Stimulated activated CD4-positive, alpha-beta T cell treated with anti-CD3 and anti-CD28 coated beads, Interleukin-15, amount 100 ng/mL, for 24 hours (primary cell): ENCODE results near the gene CCDC85C.

Experiments used
- DNase-seq: peaks from one replicate; pipeline ENCODE4 v3.0.0-alpha.2; 2020

CCDC85C gene

GRCh38 chr14:99552572-99553216 lies 51.3 kb downstream of the CCDC85C start:
- DNase-seq, result no peak

- DNase-seq, result no peak
These were observed 51.9 kb downstream of the CCDC85C start for GRCh38 chr14:99552021-99552553.

DNA sequence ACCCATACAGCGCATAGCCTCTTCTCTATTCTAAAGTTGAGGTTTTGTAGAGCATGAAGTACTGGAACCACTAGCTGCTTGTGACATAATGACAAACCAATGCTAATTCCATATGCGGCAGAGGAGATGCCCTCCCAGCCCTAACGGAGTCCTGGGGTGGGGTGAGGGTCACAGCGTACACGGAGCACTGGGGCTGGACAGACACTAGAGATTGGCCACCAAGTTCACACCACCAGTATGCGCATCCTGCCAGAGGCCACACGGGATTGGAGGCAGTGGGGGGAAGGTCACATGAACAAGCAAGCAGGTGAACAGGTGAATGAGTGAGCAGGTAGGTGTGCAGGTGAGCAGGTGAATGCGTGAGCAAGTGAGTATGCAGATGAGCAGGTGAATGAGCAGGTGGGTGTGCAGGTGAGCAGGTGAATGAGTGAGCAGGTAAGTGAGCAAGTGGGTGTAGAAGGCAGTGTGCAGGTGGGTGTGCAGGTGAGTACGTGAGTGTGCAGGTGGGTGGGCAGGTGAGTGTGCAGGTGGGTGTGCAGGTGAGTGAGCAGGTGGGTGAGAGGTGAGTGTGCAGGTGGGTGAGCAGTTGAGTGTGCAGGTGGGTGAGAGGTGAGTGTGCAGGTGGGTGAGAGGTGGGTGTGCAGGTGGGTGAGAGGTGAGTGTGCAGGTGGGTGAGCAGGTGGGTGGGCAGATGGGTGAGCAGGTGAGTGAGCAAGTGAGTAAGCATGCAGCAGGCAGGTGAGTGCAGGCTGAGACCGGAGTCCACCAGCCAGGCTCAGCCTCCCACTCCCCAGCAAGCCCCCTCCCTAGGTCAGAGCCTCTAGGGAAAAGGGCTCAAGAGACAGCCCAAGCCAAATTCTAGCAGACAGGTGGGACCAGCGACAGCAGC lies 52.7 kb downstream of the CCDC85C start:
- no peak for DNase-seq

- DNase-seq, result no peak
These were observed 53.5 kb downstream of the CCDC85C start for GRCh38 chr14:99550387-99550992.

GRCh38 chr14:99549684-99550083 lies 54.3 kb downstream of the CCDC85C start:
- DNase-seq, result no peak

GRCh38 chr14:99548871-99549515 lies 55.0 kb downstream of the CCDC85C start:
- no peak for DNase-seq

GRCh38 chr14:99548255-99548654 lies 55.8 kb downstream of the CCDC85C start:
- DNase-seq, result no peak

DNA sequence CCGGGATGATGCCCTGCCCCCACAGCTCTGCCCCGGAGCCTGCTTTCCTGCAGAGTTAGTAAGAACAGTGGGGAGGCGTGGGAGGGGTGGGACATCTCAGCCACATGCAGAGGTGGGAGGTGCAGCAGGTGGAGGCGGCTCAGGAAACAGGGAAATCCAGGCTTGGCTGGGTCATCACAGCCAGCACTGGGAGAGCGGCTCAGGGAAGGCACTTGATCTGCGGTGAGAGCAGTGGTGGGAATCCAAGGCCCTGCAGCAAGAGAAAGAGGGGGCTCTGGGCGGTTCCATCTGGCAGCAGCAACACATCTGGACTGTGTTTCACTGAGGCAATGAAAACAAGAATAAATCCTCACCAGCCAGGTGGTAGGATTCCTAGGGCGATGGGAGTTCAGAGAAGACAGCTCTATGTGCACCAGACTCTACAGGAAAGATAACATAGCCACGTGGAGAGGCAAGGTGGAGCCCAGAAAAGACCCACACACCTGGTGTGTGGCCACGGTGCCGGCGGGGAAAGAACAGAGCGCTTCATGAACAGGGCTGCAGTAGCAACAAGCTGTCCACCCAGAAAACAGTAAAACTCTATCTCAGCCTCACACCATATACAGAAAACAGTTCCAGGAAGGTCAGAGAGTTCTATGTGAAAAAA lies 57.6 kb downstream of the CCDC85C start:
- no peak for DNase-seq

DNA sequence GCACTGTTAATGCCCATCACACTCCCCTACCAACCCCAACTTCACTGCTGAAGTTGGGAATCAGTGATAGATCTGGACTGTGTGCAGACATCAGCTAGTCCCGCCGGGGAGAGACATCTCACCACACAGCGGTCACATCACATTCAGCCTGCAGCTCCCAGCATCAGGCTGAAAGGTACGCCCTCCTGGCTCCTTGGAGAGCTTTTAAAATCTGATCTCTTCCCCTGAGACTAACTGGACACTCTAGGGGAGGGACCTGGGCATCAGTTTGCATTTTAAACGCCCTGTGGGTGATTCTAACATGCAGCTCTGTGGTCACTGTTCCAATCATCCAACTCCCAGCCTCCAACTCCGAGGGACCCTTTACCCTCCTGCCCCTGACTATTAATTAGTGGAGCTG lies 58.4 kb downstream of the CCDC85C start:
- DNase-seq, result no peak

- DNase-seq, result no peak
These were observed 59.0 kb downstream of the CCDC85C start for GRCh38 chr14:99544991-99545390.

GRCh38 chr14:99543985-99544384 lies 60.0 kb downstream of the CCDC85C start:
- DNase-seq, result no peak

DNA sequence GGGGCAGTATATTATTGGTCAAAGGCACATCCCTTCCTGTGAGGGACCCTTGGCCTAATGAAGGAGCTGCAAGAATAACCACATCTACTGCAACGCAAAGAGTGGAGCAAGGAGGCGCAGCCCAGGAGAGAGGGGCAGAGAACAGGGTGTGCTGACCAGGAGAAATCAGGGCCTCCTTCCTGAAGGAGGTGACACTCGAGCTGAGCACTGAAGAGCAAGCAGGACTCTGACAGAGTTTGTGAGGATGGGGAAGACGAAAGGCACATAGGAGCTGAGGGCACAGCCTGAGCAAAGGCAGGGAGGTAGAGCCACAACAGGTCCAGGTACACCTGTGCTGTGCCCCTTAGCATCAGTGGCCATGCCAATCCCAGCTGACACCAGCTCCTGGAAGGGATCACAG lies 60.6 kb downstream of the CCDC85C start:
- DNase-seq, result no peak

DNA sequence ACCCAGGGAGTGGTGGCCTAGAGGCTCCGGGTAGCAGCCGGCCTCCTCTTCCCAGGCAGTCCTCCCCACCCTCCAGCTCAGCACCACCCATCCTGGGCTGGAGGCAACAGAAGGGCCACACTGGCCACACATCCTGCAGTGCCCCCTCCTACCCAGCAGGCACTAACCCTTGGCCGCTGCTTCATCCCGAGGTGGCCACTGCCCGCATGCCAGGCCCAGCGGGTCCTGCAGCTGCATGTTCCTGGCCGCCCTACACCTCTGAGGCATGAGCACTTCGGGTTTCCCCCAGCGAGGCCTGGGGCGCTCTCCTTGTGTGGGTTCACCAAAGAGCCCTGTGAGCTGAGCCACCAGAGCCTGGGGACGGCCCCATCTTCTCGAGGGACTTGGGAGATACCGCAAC lies 61.4 kb downstream of the CCDC85C start:
- no peak for DNase-seq

DNA sequence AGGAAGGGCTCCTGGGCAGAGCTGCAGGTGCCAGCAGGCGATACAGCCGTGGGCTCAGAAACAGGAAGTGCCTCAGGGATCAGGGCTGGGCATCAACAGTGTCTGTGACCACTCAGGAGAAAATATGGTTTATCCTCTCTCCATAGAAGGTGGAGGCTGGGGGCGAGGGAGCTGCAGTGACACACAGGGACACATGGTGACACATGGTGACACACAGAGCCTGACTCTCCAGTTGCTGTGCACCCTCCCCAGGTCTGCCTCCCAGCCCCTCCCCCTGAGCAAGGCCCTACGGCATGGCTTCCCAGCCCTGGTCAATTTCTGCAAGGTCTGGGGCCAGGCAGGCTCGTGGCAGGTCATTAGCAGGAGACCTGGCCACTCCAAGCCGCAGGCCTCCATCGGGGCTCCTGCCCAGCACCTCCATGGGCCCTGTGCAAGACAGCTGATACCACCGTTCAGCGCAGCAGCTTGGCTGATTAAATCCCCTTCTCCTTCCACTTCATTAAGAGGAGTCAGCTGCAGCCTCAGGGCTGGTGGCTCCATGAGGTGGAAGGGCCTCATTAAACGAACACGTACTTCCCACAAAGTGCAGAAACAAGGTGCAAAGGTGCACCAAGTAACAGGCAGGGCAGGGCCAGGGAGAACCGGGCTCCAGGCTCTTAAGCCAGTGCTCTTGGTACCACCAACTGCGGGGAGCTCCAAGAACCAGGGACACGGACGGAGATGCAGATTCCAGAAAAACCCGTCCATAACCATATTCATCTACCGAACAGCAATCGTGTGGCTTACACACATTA lies 62.1 kb downstream of the CCDC85C start:
- DNase-seq, result no peak

DNA sequence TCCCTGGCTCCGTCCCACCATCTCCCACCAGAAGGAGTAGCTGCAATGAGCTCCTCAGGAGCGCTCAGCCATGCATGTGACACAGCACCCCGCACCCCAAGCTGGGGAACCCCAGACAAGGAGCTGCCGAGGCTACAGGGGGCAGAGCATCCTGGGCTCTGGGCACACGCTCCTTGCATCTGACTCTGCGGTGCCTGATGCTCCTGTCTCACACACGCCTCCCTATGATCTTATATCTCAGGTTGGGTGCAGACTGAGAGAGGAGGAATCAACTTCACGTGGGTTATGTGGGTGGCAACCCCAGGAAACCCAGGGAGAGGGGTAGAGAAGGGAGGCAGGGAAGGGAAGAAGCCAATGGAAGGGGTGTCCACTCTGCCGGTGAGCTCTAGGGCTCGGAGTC lies 62.8 kb downstream of the CCDC85C start:
- no peak for DNase-seq

DNA sequence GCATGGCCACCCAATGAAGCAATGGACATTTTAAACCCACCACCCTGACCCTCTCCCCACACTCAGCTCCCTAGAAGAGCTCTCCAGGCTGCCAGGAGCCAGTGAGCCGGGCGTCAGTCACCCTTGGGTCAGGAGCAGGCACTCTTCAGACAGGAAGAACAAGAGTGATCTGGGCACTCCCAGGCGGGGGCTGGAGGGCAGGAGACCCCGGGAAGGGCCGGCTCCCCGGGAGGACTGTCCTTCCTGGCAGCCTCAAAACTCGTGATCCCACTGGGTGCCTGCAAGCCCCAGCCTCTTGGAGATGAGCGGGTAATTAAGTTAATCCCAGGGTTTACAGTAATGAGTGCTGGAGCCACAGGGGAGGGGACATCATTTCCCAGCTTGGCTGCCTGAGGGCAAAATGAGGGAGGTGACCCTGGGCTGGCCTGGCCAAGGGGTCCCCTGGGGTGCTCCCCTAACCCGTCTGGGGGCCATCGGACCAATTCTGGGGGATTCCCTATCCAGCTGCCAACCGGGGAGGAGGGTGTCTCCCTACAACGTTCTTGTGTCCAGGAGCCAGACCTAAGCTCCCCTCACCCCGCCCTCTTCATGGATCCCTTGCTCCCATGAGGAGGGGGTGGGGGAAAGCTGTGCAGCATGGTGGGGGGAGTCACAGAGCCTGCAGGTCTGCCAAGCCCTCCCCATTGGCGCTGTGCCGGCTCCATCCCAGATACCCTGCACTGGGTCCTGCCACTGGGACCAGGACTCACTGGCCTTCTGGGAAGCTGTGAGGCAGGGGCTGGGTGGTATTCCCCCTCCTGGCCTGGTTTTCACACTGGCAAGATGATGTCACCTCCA lies 63.6 kb downstream of the CCDC85C start:
- no peak for DNase-seq

- DNase-seq, result no peak
These were observed 64.5 kb downstream of the CCDC85C start for GRCh38 chr14:99539491-99539890.

DNA sequence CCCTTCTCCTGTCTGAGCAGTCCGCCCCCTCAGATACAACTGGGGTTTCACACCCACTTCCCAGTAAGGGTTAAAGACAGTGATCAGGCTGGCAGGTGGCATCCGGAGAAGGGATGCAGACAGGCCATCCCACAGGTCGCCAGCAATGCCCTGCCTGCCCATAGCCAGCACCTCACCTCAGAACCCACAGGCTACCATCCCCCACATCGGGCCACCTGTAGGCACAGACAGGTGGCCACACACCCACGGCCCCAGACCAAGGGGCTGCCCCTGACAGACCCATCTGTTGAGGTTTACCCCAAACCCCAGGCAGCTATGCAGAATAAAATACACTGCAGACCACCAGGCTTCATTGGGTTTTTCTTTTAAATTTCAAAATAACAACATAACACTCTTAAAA lies 65.3 kb downstream of the CCDC85C start:
- DNase-seq, result no peak

- no peak for DNase-seq
These were observed 65.7 kb downstream of the CCDC85C start for GRCh38 chr14:99538275-99538674.

- no peak for DNase-seq
These were observed 66.6 kb downstream of the CCDC85C start for GRCh38 chr14:99537399-99537798.
